Upper lobe of left lung (tissue), 4 donors: ENCODE measurements around the gene DYNLT2.

Source experiments
- EP300 ChIP-seq, 4 donors: sonication (generic); formaldehyde crosslinking; IDR thresholded peaks; one replicate each; pipeline ENCODE4 v1.5.1; 2017; ENCODE audit warnings: antibody characterized with exemption in 4 of 4, control low read depth in 2 of 4
- POLR2A ChIP-seq, 4 donors: fragments of 450-650 bp; IDR thresholded peaks; one replicate each; pipeline ENCODE4 v1.5.1; 2016 to 2017; ENCODE audit warnings: antibody characterized with exemption in 4 of 4, mild to moderate bottlenecking in 2 of 4
- TF ChIP-seq, protein P1 (sequence below), 6 experiments: fragments of 450-650 bp in 4 of 6; fragments of 200-600 bp in 2 of 6; sonication (generic) in 2 of 6; IDR thresholded peaks; one replicate each; pipeline ENCODE4 v1.5.1; 2016 to 2019; ENCODE audit warnings: antibody characterized with exemption in 6 of 6

GRCh38 chr6:169720207-169720855 lies 31.0 kb downstream of the DYNLT2 start:
- TF ChIP-seq, protein P1, sequence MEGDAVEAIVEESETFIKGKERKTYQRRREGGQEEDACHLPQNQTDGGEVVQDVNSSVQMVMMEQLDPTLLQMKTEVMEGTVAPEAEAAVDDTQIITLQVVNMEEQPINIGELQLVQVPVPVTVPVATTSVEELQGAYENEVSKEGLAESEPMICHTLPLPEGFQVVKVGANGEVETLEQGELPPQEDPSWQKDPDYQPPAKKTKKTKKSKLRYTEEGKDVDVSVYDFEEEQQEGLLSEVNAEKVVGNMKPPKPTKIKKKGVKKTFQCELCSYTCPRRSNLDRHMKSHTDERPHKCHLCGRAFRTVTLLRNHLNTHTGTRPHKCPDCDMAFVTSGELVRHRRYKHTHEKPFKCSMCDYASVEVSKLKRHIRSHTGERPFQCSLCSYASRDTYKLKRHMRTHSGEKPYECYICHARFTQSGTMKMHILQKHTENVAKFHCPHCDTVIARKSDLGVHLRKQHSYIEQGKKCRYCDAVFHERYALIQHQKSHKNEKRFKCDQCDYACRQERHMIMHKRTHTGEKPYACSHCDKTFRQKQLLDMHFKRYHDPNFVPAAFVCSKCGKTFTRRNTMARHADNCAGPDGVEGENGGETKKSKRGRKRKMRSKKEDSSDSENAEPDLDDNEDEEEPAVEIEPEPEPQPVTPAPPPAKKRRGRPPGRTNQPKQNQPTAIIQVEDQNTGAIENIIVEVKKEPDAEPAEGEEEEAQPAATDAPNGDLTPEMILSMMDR (IDR thresholded peaks at IDR 0.05), result no peak
- TF ChIP-seq POLR2A (IDR thresholded peaks at IDR 0.05), result no peak
- TF ChIP-seq EP300 (IDR thresholded peaks at IDR 0.05), result no peak
